CD14-positive monocyte (primary cell): ENCODE measurements around the gene LAMP5. TPM values are rescaled to one million over a fixed set of nuclear protein-coding genes. Genes with fewer than 3 reads are reported as not detected.
A peak's percentile ranks its signal among the peaks of the same experiment; 100 is the strongest.

ENCODE experiments used
- DNase-seq, 3 donors: peaks; one replicate each; pipeline ENCODE4 v3.0.0-alpha.2; 2011 to 2022
- H2AFZ ChIP-seq: 2 replicates; pipeline ENCODE4 v1.6.0; 2012; ENCODE audit warnings: mild to moderate bottlenecking, low read depth, low read length, inconsistent platforms; ENCODE audit not compliant: insufficient read depth, poor library complexity, severe bottlenecking
- H3K27ac ChIP-seq, 2 donors: 1 replicate in 1 of 2; 2 replicates in 1 of 2; pipeline ENCODE4 v1.5.1; 2012 to 2013; ENCODE audit warnings: low read length in 2 of 2, control low read depth in 1 of 2, inconsistent platforms in 1 of 2, low read depth in 1 of 2, mild to moderate bottlenecking in 1 of 2
- H3K27me3 ChIP-seq, 2 donors: one replicate each; pipeline versions ENCODE4 v1.6.0 to v1.6.1; 2011 to 2013; ENCODE audit warnings: low read length in 2 of 2; ENCODE audit not compliant: control insufficient read depth in 2 of 2, insufficient read depth in 2 of 2
- H3K36me3 ChIP-seq, 2 donors: replicated peaks in 1 of 2; 1 replicate in 1 of 2; 2 replicates in 1 of 2; pipeline versions ENCODE4 v1.5.1 to v1.6.1; 2012 to 2013; ENCODE audit warnings: low read length in 2 of 2, control low read depth in 1 of 2, inconsistent platforms in 1 of 2, mild to moderate bottlenecking in 1 of 2; ENCODE audit not compliant: insufficient read depth in 2 of 2, control insufficient read depth in 1 of 2
- H3K4me1 ChIP-seq, 2 donors: 1 replicate in 1 of 2; 2 replicates in 1 of 2; pipeline versions ENCODE4 v1.5.1 to v1.6.1; 2012 to 2013; ENCODE audit warnings: low read length in 2 of 2, control low read depth in 1 of 2, inconsistent platforms in 1 of 2, mild to moderate bottlenecking in 1 of 2, moderate library complexity in 1 of 2; ENCODE audit not compliant: insufficient read depth in 2 of 2, control insufficient read depth in 1 of 2
- H3K4me2 ChIP-seq: replicated peaks from 2 replicates; pipeline ENCODE3; 2012; ENCODE audit warnings: low read length, moderate library complexity, mild to moderate bottlenecking; ENCODE audit not compliant: poor library complexity, severe bottlenecking; ENCODE audit errors: extremely low read depth
- H3K4me3 ChIP-seq, 3 experiments: fragments of 200-600 bp in 1 of 3; sonication (generic) in 1 of 3; replicated peaks in 1 of 3; 1 replicate in 2 of 3; 2 replicates in 1 of 3; pipeline ENCODE4 v1.5.1; 2011 to 2013; ENCODE audit warnings: low read length in 3 of 3, mild to moderate bottlenecking in 3 of 3, control low read depth in 2 of 3, low read depth in 2 of 3, inconsistent platforms in 1 of 3, moderate library complexity in 1 of 3
- H3K79me2 ChIP-seq: 2 replicates; pipeline ENCODE4 v1.6.0; 2012; ENCODE audit warnings: mild to moderate bottlenecking, control low read depth, inconsistent platforms, low read length, moderate library complexity; ENCODE audit not compliant: insufficient read depth
- H3K9ac ChIP-seq: 2 replicates; pipeline ENCODE4 v1.6.0; 2017; ENCODE audit warnings: low read length, mild to moderate bottlenecking; ENCODE audit not compliant: insufficient read depth, poor library complexity, severe bottlenecking
- H3K9me3 ChIP-seq, 2 donors: replicated peaks in 1 of 2; 1 replicate in 1 of 2; 2 replicates in 1 of 2; pipeline versions ENCODE4 v1.5.1 to v1.6.1; 2012 to 2013; ENCODE audit warnings: low read length in 2 of 2, control low read depth in 1 of 2; ENCODE audit not compliant: control insufficient read depth in 1 of 2, insufficient read depth in 1 of 2
- H4K20me1 ChIP-seq: 2 replicates; pipeline ENCODE4 v1.6.0; 2012; ENCODE audit warnings: mild to moderate bottlenecking, low read length, control low read depth, moderate library complexity; ENCODE audit not compliant: insufficient read depth
- H3K27ac Mint-ChIP-seq, 7 donors: one replicate each; pipeline ENCODE4 v1.8.0; 2020; ENCODE audit warnings: mild to moderate bottlenecking in 7 of 7, mixed read lengths in 7 of 7, moderate library complexity in 6 of 7, inconsistent platforms in 2 of 7
- H3K27me3 Mint-ChIP-seq, 3 donors: one replicate each; pipeline ENCODE4 v1.8.0; 2021 to 2022; ENCODE audit warnings: low read depth in 3 of 3, mild to moderate bottlenecking in 3 of 3, mixed read lengths in 3 of 3, moderate library complexity in 3 of 3, inconsistent platforms in 1 of 3
- H3K36me3 Mint-ChIP-seq, 2 donors: one replicate each; pipeline ENCODE4 v1.8.0; 2020; ENCODE audit warnings: mixed read lengths in 2 of 2, inconsistent platforms in 1 of 2, mild to moderate bottlenecking in 1 of 2
- H3K4me1 Mint-ChIP-seq: one replicate; pipeline ENCODE4 v1.8.0; 2020; ENCODE audit warnings: mild to moderate bottlenecking, mixed read lengths
- H3K4me3 Mint-ChIP-seq, 2 donors: one replicate each; pipeline ENCODE4 v1.8.0; 2020; ENCODE audit warnings: mild to moderate bottlenecking in 2 of 2, mixed read lengths in 2 of 2, moderate library complexity in 1 of 2
- H3K9me3 Mint-ChIP-seq, 7 donors: one replicate each; pipeline ENCODE4 v1.8.0; 2020 to 2022; ENCODE audit warnings: mixed read lengths in 7 of 7, mild to moderate bottlenecking in 6 of 7, moderate library complexity in 6 of 7, inconsistent platforms in 2 of 7
- CTCF ChIP-seq: fragments of 200-600 bp; IDR thresholded peaks from one replicate; pipeline ENCODE4 v1.8.0; 2022; ENCODE audit warnings: antibody characterized with exemption, mild to moderate bottlenecking
- WGBS: methylation state at CpG from one replicate; pipeline ENCODE4 v1.1.5; 2013; ENCODE audit warnings: missing lambda C conversion rate; ENCODE audit not compliant: insufficient coverage; 5-methylcytosine and 5-hydroxymethylcytosine counted together
- intact Hi-C, 2 donors: fragments of 100-400 bp; cut with micrococcal nuclease; formaldehyde crosslinking; loops; one replicate each; pipeline versions ENCODE4 v1.15.0 to v1.15.1; 2023
- polyA plus RNA-seq, 3 donors: library from polyadenylated mRNA; depleted of rRNA in 1 of 3; unstranded in 2 of 3; stranded (reverse) in 1 of 3; fragments of 300-500 nt in 2 of 3; fragments of >200 nt in 1 of 3; fragmentation: Illumina TruSeq in 2 of 3; gene quantifications; 1 replicate in 2 of 3; 2 replicates in 1 of 3; pipeline ENCODE4 v1.2.3, GENCODE V29; 2012 to 2021

The LAMP5 gene
- polyA plus RNA-seq, 3 donors: 0.92 to 2.6 (median 1.5) TPM

- H3K4me3 ChIP-seq: no peak overlapping the region
- TF ChIP-seq CTCF: no peak
- 0% methylated on average over 1 of the region's 2 CpGs for WGBS
- Mint-ChIP-seq H3K36me3 (no peaks in the 10 kb centered on the region), H3K27me3 (peaks cover 10 to 14% (median 10%) of the 10 kb centered on the region in 3 donors), H3K9me3 (peaks cover 6 to 13% (median 9%) of the 10 kb centered on the region in 7 donors), H3K4me1 (peaks cover 16% of the 10 kb centered on the region), H3K27ac (no peak overlapping the region), H3K4me3 (no peak overlapping the region)
- no peak overlapping the region for H2AFZ ChIP-seq
- H3K9me3 ChIP-seq: peaks cover 0 to 4% of the 10 kb centered on the region in 2 donors
- H3K4me1 ChIP-seq: peaks cover 15 to 17% of the 10 kb centered on the region in 2 donors
- peaks cover 0 to 9% of the 10 kb centered on the region in 2 donors for H3K27me3 ChIP-seq
- DNase-seq: no peak
- no peak overlapping the region for H3K4me2 ChIP-seq
- H3K27ac ChIP-seq: no peak overlapping the region
- no peaks in the 10 kb centered on the region for H3K36me3 ChIP-seq
- no peak overlapping the region for H3K9ac ChIP-seq
- H3K79me2 ChIP-seq: no peaks in the 10 kb centered on the region
- no peaks in the 10 kb centered on the region for H4K20me1 ChIP-seq
- intact Hi-C loops: no loop called here
These were observed 36.5 kb downstream of the LAMP5 start for GRCh38 chr20:9550871-9551270.

- Mint-ChIP-seq H3K27me3 (peaks cover 5 to 12% (median 8%) of the 10 kb centered on the region in 3 donors), H3K36me3 (no peaks in the 10 kb centered on the region)
These were observed 37.6 kb downstream of the LAMP5 start for GRCh38 chr20:9551808-9552550.

More at GRCh38 chr20:9551808-9552550, 37.6 kb downstream of the LAMP5 start:
- H4K20me1 ChIP-seq: no peaks in the 10 kb centered on the region
- no peak overlapping the region for H3K27ac ChIP-seq
- DNase-seq: peak; percentile 15 to 20 (median 16)
- H3K9ac ChIP-seq: no peak overlapping the region
- Mint-ChIP-seq H3K4me1 (peaks cover 16% of the 10 kb centered on the region), H3K9me3 (peaks cover 6 to 12% (median 7%) of the 10 kb centered on the region in 7 donors), H3K4me3 (no peak overlapping the region), H3K27ac (peak overlapping the region in 1 of 7 donors; percentile 19)
- no peaks in the 10 kb centered on the region for H3K36me3 ChIP-seq
- intact Hi-C loops: no loop called here
- H3K79me2 ChIP-seq: no peaks in the 10 kb centered on the region
- no peak overlapping the region for H3K4me3 ChIP-seq
- no peak overlapping the region for H3K4me2 ChIP-seq
- no peak overlapping the region for H2AFZ ChIP-seq
- peaks cover 0 to 4% of the 10 kb centered on the region in 2 donors for H3K27me3 ChIP-seq
- TF ChIP-seq CTCF: no peak
- peaks cover 0 to 4% of the 10 kb centered on the region in 2 donors for H3K9me3 ChIP-seq
- 89% methylated on average over 3 of the region's 4 CpGs for WGBS
- peaks cover 15 to 17% of the 10 kb centered on the region in 2 donors for H3K4me1 ChIP-seq
